Nephron (organoid): ENCODE data around the gene HIF1A.

ENCODE experiments used
- H3K27ac Mint-ChIP-seq, 3 experiments: 2 replicates each; pipeline ENCODE4 v1.8.0; 2020; ENCODE audit warnings: mixed read lengths in 3 of 3, mild to moderate bottlenecking in 2 of 3, moderate library complexity in 1 of 3
- H3K27me3 Mint-ChIP-seq: 2 replicates; pipeline ENCODE4 v1.8.0; 2021; ENCODE audit warnings: low read depth, mild to moderate bottlenecking, moderate library complexity, mixed read lengths
- H3K36me3 Mint-ChIP-seq: 2 replicates; pipeline ENCODE4 v1.8.0; 2020; ENCODE audit warnings: low read depth, mixed read lengths
- H3K4me1 Mint-ChIP-seq: 2 replicates; pipeline ENCODE4 v1.8.0; 2020; ENCODE audit warnings: mixed read lengths
- H3K4me3 Mint-ChIP-seq, 3 experiments: 2 replicates each; pipeline ENCODE4 v1.8.0; 2020; ENCODE audit warnings: mild to moderate bottlenecking in 3 of 3, mixed read lengths in 3 of 3, moderate library complexity in 2 of 3
- H3K9me3 Mint-ChIP-seq: 2 replicates; pipeline ENCODE4 v1.8.0; 2020; ENCODE audit warnings: mixed read lengths
- TF ChIP-seq, protein P1 (sequence below), 3 experiments: fragments of 200-600 bp; sonication (generic); IDR thresholded peaks; one replicate each; pipeline ENCODE4 v1.5.0; 2021; ENCODE audit warnings: antibody characterized with exemption in 3 of 3; ENCODE audit not compliant: unreplicated experiment in 3 of 3

Gene HIF1A

GRCh38 chr14:61700104-61700886 lies 5.0 kb downstream of the HIF1A start:
- Mint-ChIP-seq H3K27ac (peak overlapping the region in 2 of 3 experiments; percentile 18 to 31), H3K9me3 (no peaks in the 10 kb centered on the region), H3K27me3 (no peaks in the 10 kb centered on the region), H3K36me3 (peaks cover 3% of the 10 kb centered on the region), H3K4me3 (peak overlapping the region; percentile 39 to 55 (median 41)), H3K4me1 (peaks cover 50% of the 10 kb centered on the region)
- TF ChIP-seq, protein P1, sequence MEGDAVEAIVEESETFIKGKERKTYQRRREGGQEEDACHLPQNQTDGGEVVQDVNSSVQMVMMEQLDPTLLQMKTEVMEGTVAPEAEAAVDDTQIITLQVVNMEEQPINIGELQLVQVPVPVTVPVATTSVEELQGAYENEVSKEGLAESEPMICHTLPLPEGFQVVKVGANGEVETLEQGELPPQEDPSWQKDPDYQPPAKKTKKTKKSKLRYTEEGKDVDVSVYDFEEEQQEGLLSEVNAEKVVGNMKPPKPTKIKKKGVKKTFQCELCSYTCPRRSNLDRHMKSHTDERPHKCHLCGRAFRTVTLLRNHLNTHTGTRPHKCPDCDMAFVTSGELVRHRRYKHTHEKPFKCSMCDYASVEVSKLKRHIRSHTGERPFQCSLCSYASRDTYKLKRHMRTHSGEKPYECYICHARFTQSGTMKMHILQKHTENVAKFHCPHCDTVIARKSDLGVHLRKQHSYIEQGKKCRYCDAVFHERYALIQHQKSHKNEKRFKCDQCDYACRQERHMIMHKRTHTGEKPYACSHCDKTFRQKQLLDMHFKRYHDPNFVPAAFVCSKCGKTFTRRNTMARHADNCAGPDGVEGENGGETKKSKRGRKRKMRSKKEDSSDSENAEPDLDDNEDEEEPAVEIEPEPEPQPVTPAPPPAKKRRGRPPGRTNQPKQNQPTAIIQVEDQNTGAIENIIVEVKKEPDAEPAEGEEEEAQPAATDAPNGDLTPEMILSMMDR (IDR thresholded peaks at IDR 0.05; ENCODE audit: unreplicated experiment in 3 of 3) = no peak

GRCh38 chr14:61701946-61702345 lies 6.6 kb downstream of the HIF1A start:
- H3K27ac Mint-ChIP-seq = no peak overlapping the region
- peaks cover 10% of the 10 kb centered on the region for H3K36me3 Mint-ChIP-seq
- no peaks in the 10 kb centered on the region for H3K27me3 Mint-ChIP-seq
- H3K9me3 Mint-ChIP-seq = no peaks in the 10 kb centered on the region
- TF ChIP-seq, protein P1 (IDR thresholded peaks at IDR 0.05; ENCODE audit: unreplicated experiment in 3 of 3) = no peak
- H3K4me1 Mint-ChIP-seq = peaks cover 48% of the 10 kb centered on the region
- no peak overlapping the region for H3K4me3 Mint-ChIP-seq

DNA sequence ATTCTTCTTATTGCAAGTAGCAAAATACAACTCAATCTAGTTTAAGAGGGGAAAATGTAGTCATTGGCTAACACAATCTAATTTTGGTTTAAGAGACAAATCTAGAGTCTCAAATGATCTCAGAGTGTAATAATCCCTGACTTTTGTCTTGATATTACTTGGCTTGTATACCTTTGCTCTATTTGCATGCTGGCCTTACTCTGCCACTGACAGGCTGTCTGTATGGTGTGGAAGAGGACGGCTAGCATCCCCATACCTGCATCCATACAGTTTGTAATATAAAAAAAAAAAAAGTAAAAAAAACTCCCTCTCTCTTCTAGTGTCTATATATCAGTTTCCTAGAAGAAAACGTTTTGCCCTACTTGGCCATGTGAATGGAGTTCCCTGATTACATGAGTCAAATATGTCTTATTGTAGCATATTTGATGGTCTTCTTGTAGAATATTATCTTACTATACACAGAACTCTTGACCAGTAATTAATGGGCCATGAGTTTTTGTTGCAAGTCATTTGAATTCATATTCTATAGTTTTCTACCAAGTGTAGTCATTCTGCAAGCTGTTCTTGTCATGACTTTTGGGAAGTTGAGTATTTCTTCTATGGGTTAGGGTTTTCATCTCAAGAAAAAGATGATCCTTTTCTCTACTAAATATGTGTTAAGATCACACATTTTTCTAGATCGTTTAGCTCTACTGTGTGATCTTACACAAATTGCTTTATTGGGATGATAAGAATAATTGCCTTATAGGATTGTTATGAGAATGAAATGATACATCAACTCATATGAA lies 8.2 kb downstream of the HIF1A start:
- H3K4me3 Mint-ChIP-seq = no peak overlapping the region
- H3K27ac Mint-ChIP-seq = no peak overlapping the region
- peaks cover 32% of the 10 kb centered on the region for H3K4me1 Mint-ChIP-seq
- TF ChIP-seq, protein P1 (IDR thresholded peaks at IDR 0.05; ENCODE audit: unreplicated experiment in 3 of 3) = no peak
- H3K36me3 Mint-ChIP-seq = peaks cover 12% of the 10 kb centered on the region
- no peaks in the 10 kb centered on the region for H3K27me3 Mint-ChIP-seq
- no peaks in the 10 kb centered on the region for H3K9me3 Mint-ChIP-seq

DNA sequence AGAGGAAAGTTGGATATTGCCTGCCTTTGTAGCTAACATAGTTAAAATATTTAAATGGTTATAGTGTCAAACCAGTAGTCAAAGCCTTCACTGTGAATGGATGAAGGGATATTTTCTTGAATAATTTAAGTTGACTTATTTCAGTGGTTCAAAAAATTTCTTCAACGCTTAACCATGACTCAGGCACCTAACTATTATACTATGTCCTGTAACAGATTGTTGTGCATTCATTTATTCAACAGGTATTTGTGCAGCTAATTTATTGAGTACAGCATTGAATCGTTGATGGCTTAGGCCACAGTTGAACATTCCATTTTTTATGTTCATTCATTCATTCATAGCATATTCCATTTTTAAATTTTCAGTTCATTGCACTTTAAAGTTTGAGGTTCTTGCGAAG lies 9.2 kb downstream of the HIF1A start:
- H3K27ac Mint-ChIP-seq = no peak overlapping the region
- TF ChIP-seq, protein P1 (IDR thresholded peaks at IDR 0.05; ENCODE audit: unreplicated experiment in 3 of 3) = no peak
- H3K27me3 Mint-ChIP-seq = no peaks in the 10 kb centered on the region
- H3K9me3 Mint-ChIP-seq = no peaks in the 10 kb centered on the region
- H3K4me1 Mint-ChIP-seq = peaks cover 22% of the 10 kb centered on the region
- H3K36me3 Mint-ChIP-seq = peaks cover 17% of the 10 kb centered on the region
- no peak overlapping the region for H3K4me3 Mint-ChIP-seq

- Mint-ChIP-seq H3K36me3 (peaks cover 17% of the 10 kb centered on the region), H3K4me3 (no peak overlapping the region), H3K4me1 (peaks cover 21% of the 10 kb centered on the region), H3K27me3 (no peaks in the 10 kb centered on the region), H3K27ac (no peak overlapping the region), H3K9me3 (no peaks in the 10 kb centered on the region)
- TF ChIP-seq, protein P1 (IDR thresholded peaks at IDR 0.05; ENCODE audit: unreplicated experiment in 3 of 3) = no peak
Measured at GRCh38 chr14:61705017-61705416, 9.7 kb downstream of the HIF1A start.
